ENCODE measurements around the gene USP40.

USP40 gene

DNA sequence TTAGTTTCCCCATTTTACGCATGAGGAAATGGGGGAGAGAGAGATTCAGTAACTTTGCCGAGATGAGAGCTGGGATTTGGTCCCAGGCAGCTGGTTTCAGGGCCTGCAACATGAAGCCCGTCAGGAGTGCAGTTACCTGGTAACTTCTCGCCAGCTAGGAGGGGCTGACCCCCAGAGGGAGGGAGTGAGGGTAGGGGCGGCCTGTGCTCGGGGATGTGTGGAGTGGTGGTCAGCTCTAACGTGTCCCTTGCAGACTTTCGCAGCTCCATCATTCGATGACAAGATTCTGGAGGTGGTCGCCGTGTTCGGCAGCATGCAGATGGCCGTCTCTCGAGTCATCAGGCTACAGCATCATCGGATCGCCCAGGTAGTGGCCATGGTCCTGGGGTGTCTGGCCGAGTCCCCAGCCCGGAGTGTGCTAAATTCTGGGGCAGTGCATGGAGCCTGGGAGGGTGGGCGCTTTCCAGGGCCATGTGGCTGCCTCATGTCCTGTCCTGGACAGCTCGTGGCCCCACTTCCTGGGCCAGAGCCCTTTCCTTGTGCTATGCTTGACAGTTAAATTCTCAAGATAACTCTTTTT, 108.5 kb downstream of the USP40 start:
- H3K36me3 ChIP-seq (ENCODE audit: insufficient read depth, low read length), result 0 out of 2 replicates have a peak, but pooled peaks cover 2% of the 10 kb centered on the region
- no peaks in the 10 kb centered on the region for H3K9me3 ChIP-seq (ENCODE audit: control insufficient read depth, insufficient read depth, low read length)
- H3K9ac ChIP-seq (ENCODE audit: low read depth, low read length), result no peak overlapping the region
- H3K4me1 ChIP-seq (ENCODE audit: insufficient read depth, low read length), result no peaks in the 10 kb centered on the region

DNA sequence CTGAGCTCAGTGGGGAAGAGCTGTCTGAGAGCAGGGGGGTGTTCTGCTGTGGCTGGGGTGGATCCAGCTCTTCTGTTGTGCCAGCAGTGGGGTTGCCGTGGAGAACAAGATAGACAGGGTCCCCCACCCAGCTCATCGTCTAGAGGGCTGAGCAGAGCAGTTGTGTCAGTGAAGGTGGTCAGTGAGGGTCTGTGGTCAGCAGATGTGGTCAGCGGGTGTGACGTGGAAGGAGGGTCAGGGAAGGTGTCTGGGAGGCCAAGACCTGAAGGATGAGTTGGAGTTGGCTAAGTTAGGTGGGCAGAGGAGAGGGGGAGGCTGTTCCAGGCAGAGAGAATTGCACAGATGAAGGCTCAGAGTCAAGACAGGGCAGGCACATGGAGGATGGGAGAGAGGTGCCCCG, 109.2 kb downstream of the USP40 start:
- Histone ChIP-seq H3K9me3 (ENCODE audit: control insufficient read depth, insufficient read depth, low read length) (no peaks in the 10 kb centered on the region), H3K9ac (ENCODE audit: low read depth, low read length) (no peak overlapping the region), H3K4me1 (ENCODE audit: insufficient read depth, low read length) (no peaks in the 10 kb centered on the region), H3K36me3 (ENCODE audit: insufficient read depth, low read length) (0 out of 2 replicates have a peak, but pooled peaks cover 2% of the 10 kb centered on the region)

DNA sequence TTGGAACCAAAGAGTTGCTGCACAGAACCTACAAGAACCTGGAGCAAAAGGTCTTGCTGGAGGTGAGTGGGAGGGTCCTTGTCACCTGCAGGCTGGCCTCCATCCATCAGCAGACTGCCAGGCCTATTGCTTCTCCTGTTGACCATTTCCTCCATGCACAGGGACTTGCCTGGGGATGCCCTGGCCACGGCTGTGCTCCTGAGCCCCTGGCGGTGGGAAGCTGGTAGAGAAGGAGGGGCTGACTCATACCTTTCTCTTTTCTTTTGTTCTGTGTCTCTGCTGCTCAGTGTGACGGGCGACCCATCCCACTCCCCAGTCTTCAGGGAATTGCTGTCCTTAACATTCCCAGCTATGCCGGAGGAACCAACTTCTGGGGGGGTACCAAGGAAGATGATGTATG, 109.6 kb downstream of the USP40 start:
- H3K36me3 ChIP-seq (ENCODE audit: insufficient read depth, low read length), result peaks cover 5% of the 10 kb centered on the region; the same call in 1 of the 2 replicates
- no peaks in the 10 kb centered on the region for H3K4me1 ChIP-seq (ENCODE audit: insufficient read depth, low read length)
- H3K9ac ChIP-seq (ENCODE audit: low read depth, low read length), result no peak overlapping the region
- H3K9me3 ChIP-seq (ENCODE audit: control insufficient read depth, insufficient read depth, low read length), result no peaks in the 10 kb centered on the region

DNA sequence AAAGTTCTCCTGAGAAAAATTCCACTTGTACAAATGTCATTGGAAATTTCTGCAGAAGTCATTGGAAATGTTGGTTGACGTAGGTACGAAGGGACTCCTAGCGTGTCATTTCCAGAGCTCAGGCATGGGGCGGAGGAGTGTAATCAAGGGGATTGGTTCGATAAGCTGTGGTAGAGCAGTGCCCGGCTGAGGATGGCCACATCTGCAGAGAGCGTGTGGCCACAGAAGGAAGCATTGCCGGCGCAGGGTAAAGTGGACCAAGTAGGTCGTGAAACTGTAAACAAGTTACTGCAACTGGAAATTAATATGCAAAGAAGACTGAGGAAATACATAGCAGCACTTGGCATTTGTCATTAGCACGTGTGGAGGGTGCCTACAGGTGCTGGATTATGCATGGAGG, 110.5 kb downstream of the USP40 start:
- peaks cover 5% of the 10 kb centered on the region for H3K36me3 ChIP-seq (ENCODE audit: insufficient read depth, low read length)

DNA sequence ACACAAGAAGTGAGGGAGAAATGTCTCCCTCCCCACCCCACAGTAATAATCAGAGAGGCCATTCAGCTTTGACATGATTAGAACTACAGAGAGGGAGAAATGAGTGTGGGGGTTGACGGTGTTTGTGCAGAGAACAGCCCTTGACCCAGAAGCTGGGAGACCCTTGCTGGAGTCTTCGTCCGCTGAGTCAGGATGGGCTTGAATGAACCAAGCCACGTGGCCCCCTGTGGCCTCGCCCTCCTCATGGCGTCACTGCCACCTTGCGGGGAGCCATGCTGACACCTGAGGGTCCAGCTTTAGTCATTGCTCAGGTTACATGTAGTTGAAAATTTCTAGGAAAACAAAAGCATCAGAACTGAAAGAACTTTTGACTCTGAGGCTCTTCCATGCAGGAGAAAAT, 111.1 kb downstream of the USP40 start:
- H3K9ac ChIP-seq (ENCODE audit: low read depth, low read length), result no peak overlapping the region
- H3K4me1 ChIP-seq (ENCODE audit: insufficient read depth, low read length), result no peaks in the 10 kb centered on the region
- H3K36me3 ChIP-seq (ENCODE audit: insufficient read depth, low read length), result peaks cover 5% of the 10 kb centered on the region
- no peaks in the 10 kb centered on the region for H3K9me3 ChIP-seq (ENCODE audit: control insufficient read depth, insufficient read depth, low read length)

More for the DNA sequence above, 110.5 kb downstream of the USP40 start:
- no peaks in the 10 kb centered on the region for H3K4me1 ChIP-seq (ENCODE audit: insufficient read depth, low read length)
- no peaks in the 10 kb centered on the region for H3K9me3 ChIP-seq (ENCODE audit: control insufficient read depth, insufficient read depth, low read length)
- H3K9ac ChIP-seq (ENCODE audit: low read depth, low read length), result no peak overlapping the region

DNA sequence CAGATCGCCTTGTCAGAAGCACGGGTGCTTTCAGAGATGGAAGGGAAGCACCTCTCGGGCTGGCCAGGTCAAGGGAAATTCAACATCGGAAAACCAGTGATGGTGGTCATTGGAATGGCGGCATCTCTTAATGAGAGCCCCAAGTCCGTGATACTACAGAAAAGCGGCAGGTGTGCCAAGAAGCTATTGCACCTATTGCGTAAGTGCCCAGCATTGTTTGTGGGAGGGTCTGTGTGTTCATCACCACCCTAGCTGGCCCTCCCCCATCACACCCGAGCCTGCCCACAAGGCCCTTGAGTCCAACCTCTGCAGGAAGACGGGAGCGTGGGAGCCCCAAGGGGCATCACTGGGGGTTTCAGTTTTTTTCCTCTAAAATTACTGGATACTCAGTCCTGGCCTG, 111.6 kb downstream of the USP40 start:
- peaks cover 5% of the 10 kb centered on the region for H3K36me3 ChIP-seq (ENCODE audit: insufficient read depth, low read length)
- H3K4me1 ChIP-seq (ENCODE audit: insufficient read depth, low read length), result no peaks in the 10 kb centered on the region
- no peak overlapping the region for H3K9ac ChIP-seq (ENCODE audit: low read depth, low read length)
- no peaks in the 10 kb centered on the region for H3K9me3 ChIP-seq (ENCODE audit: control insufficient read depth, insufficient read depth, low read length)

DNA sequence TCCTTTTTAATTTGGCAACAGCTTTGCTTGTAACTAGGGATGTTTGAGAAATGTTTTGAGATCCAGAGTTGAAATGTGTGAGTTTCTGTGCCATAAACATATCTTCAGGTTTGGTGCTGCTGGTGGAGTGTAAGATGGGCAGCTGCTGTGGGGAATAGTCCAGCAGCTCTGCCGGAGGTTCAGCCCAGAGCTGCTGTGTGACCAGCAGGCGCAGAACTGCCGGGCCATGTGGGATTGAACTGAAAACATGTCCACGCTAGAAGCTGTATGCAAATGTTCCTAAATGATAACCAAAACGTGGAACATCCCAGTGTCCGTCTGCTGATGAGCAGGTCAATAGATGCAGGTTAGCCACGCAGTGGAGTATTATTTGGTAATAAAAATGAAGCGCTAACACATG, 112.7 kb downstream of the USP40 start:
- no peaks in the 10 kb centered on the region for H3K9me3 ChIP-seq (ENCODE audit: control insufficient read depth, insufficient read depth, low read length)
- H3K9ac ChIP-seq (ENCODE audit: low read depth, low read length), result no peak overlapping the region
- peaks cover 5% of the 10 kb centered on the region for H3K36me3 ChIP-seq (ENCODE audit: insufficient read depth, low read length)
- H3K4me1 ChIP-seq (ENCODE audit: insufficient read depth, low read length), result 0 out of 2 replicates have a peak, but pooled peaks cover under 1% of the 10 kb centered on the region

DNA sequence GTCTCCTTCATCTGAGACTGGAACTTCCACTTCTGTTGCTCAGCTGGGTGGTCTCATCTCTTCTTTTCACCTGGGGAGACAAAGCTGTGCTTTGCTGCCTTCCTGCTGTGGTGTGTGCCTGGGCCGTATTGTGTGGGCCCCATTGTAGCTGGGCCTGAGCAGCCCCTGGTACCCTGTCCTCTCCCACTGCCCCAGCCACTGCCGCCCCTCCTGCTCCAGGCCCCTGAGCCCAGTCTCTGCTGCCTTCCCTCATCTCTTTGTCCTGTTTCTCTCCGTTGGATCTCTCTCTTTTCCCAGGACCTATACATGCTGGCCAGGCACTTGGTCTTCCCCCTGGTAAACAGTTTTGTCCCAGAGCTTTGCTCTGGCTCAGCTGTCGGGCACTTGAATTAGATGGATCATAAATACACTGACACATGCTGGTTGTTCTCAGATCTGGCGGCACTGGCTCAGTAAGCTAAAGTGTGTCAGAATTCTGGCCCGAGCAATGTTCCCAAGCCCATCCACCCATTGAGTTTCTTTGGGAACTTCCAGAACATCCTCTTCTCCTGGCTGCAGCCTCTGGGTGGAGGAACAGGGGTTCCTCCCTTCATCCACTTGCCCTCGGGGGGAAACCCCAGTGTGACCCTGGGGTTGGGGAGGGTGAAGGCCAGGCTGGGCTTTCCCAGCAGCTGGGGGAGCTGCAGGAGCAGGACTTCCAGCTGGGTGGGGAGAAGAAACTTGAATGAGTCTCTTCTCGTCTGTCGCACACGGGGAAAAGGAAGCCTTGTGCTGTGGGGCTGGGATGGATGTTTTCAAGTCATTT, 113.3 kb downstream of the USP40 start:
- Histone ChIP-seq H3K9ac (ENCODE audit: low read depth, low read length) (no peak overlapping the region), H3K4me1 (ENCODE audit: insufficient read depth, low read length) (0 out of 2 replicates have a peak, but pooled peaks cover 3% of the 10 kb centered on the region), H3K9me3 (ENCODE audit: control insufficient read depth, insufficient read depth, low read length) (no peaks in the 10 kb centered on the region), H3K36me3 (ENCODE audit: insufficient read depth, low read length) (peaks cover 5% of the 10 kb centered on the region)

DNA sequence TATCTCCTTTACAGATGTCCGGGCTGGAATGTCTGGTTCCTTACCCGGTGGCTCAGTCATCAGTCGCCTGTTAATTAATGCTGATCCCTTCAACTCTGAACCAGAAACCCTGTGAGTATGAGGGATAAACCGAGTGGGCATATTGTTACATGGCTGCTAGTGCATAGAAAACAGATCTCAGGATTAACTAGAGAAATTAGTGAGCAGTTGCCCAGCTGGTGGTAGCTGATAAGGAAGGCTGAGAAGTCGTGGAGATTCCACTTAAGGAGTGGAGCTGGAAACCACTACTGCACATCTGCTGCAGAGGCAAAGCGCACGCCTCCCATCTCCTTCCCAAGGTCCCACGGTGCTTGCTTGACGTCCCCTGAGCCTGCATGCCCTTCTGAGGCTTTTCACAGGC, 114.6 kb downstream of the USP40 start:
- Histone ChIP-seq H3K9ac (ENCODE audit: low read depth, low read length) (no peak overlapping the region), H3K36me3 (ENCODE audit: insufficient read depth, low read length) (peaks cover 5% of the 10 kb centered on the region), H3K4me1 (ENCODE audit: insufficient read depth, low read length) (0 out of 2 replicates have a peak, but pooled peaks cover 3% of the 10 kb centered on the region), H3K9me3 (ENCODE audit: control insufficient read depth, insufficient read depth, low read length) (no peaks in the 10 kb centered on the region)

DNA sequence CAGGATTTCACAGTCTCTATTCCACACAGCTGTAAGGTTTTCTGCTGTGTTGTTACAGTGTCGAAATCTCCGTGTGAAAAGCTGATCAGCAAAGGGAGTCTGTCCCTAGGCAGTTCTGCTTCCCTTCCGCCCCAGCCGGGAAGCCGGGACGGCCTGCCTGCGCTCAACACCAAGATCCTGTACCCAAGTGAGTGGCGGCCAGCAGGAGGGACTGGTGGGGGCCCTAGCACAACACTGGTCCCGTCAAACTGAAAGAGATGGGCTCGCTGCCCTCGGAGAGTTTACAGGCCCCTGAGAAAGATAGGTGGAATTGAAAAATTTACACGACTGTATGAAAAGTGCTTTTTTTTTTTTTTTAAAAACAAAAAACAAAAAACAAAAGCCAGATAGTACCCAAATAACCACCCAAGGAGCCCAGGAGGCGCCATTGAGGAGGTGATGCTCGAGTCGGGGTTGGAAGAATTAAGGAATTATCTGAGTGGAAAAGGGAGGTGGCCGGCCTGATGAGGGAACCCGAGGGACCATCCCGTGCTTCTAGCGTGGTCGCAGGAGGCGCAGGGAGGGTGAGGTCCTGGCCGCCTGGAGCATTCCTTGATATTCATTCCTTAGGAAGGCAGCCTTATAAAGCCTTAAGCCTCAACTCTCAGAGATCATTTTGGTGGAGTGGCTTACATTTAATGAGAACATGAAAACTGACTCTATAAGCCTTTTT, 115.6 kb downstream of the USP40 start:
- H3K9ac ChIP-seq (ENCODE audit: low read depth, low read length), result no peak overlapping the region
- H3K4me1 ChIP-seq (ENCODE audit: insufficient read depth, low read length), result 0 out of 2 replicates have a peak, but pooled peaks cover 3% of the 10 kb centered on the region
- H3K9me3 ChIP-seq (ENCODE audit: control insufficient read depth, insufficient read depth, low read length), result no peaks in the 10 kb centered on the region
- peaks cover 5% of the 10 kb centered on the region for H3K36me3 ChIP-seq (ENCODE audit: insufficient read depth, low read length)

DNA sequence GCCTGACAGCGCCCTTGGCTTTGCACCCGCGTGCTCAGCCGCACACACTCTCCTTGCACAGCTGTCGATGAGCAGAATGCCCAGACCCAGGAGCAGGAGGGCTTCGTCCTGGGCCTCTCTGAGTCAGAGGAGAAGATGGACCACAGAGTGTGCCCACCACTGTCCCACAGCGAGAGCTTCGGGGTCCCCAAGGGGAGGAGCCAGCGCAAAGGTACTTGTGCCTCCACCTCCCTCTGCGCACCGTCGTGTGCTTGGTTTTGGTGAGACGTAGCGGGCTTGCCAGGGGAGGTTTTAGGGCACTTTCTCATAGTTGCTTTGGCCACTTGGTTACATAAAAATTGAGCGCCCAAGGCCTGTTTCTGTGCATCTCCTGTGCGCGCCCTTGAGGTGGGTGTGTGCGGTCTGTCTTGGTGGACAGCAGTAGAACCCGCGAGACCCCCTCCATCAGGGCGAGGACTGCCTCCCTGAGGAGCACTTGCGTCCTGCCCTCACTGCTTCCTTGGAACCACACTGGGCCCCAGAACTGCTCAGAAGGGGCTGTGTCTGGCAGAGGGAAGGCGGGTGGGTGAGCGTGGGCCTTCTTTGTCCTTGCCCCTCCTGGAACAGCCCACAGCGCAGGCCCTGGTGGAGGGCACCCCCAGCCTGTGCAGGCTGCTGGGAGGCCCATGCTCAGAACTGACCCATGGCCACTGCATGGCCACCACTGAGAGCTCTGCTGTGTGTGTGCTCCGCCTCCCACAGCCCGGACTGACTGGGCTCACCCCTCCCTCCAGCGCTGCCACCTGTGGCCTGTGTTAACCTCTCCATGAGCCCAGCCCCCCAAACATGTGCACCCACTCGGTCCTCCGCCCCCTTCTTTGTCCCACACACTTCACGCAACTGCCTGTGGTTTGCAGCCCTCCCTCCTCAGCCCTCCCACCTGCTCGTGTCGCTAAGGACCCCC, 116.4 kb downstream of the USP40 start:
- Histone ChIP-seq H3K36me3 (ENCODE audit: insufficient read depth, low read length) (peaks cover 5% of the 10 kb centered on the region), H3K4me1 (ENCODE audit: insufficient read depth, low read length) (0 out of 2 replicates have a peak, but pooled peaks cover 3% of the 10 kb centered on the region), H3K9ac (ENCODE audit: low read depth, low read length) (no peak overlapping the region), H3K9me3 (ENCODE audit: control insufficient read depth, insufficient read depth, low read length) (no peaks in the 10 kb centered on the region)

DNA sequence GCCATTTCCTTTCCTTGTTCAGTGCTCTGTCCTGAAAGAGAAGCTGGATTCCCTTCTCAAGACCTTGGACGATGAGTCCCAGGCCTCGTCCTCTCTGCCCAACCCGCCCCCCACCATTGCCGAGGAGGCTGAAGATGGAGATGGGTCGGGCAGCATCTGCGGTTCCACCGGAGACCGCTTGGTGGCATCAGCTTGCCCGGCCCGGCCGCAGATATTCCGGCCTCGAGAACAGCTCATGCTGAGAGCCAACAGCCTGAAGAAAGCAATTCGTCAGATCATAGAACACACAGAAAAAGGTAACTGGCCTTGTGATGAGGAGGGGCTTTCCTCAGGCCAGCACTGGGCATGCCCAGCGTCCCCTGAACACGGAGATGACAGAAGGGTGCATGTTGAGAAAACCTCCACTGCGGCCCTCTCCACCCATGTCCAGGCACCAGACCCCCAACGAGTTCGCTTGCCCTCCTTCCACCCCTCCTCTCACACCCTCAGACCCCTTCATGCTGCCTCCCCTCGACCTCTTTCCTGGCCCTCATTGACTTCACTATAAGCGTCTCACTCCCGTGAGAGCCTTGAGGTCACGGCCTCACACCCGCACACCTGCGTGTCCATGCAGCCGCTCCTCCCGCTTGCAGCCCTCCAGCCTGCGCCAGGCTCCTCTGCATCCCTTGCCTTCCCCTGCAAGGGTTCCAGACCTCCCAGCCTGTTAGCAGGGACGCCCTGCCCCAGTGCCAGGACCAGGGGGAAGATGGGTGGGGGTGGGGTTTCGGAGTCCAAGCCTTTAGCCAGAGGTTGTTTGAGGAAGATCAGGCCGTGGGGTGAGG, 117.3 kb downstream of the USP40 start:
- Histone ChIP-seq H3K9ac (ENCODE audit: low read depth, low read length) (no peak overlapping the region; the same call in 1 of the 2 replicates), H3K4me1 (ENCODE audit: insufficient read depth, low read length) (0 out of 2 replicates have a peak, but pooled peaks cover 3% of the 10 kb centered on the region), H3K9me3 (ENCODE audit: control insufficient read depth, insufficient read depth, low read length) (no peaks in the 10 kb centered on the region), H3K36me3 (ENCODE audit: insufficient read depth, low read length) (peaks cover 5% of the 10 kb centered on the region)

DNA sequence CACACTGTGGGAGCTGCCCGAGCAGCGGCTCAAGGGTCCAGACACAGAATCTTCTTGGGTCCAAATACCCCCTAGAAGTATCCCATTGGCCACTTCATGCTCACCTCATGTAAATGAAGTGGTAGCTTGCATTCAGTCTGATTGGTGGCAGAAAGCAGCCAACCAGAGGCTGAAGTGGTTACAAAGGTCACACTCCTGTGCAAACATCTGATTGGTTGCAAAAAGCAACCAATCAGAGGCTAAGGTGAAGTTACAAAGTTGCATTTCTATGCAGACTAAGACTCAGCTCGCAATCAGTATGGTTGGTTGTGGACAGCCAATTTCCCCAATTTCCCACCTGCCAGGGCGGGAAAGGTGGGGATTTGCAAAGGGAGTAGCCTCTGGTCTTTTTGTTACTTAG, 118.0 kb downstream of the USP40 start:
- Histone ChIP-seq H3K36me3 (ENCODE audit: insufficient read depth, low read length) (peaks cover 3% of the 10 kb centered on the region), H3K4me1 (ENCODE audit: insufficient read depth, low read length) (0 out of 2 replicates have a peak, but pooled peaks cover 3% of the 10 kb centered on the region), H3K9ac (ENCODE audit: low read depth, low read length) (no peak overlapping the region; the same call in 1 of the 2 replicates), H3K9me3 (ENCODE audit: control insufficient read depth, insufficient read depth, low read length) (no peaks in the 10 kb centered on the region)

Data from ES-I3 (cell line).